ENCODE measurements around the gene PHF2. TPM values are rescaled to one million over a fixed set of nuclear protein-coding genes. Genes with fewer than 3 reads are reported as not detected.

PHF2 gene
- total and polyA plus RNA-seq, 2 of the 8 experiments (the other 6 are each of a cell fraction or from before 2014, with no cell fraction given) = 3.4 to 9.4 TPM

- peak overlapping the region; percentile 91 to 99 for H3K4me2 ChIP-seq (ENCODE audit: insufficient read depth in 1 of 2, low read depth in 2 of 2, low read length in 2 of 2)
- peak overlapping the region; percentile 16; the same call in 1 of the 2 replicates for H2BK15ac ChIP-seq (ENCODE audit: low read length)
- WGBS, 2 experiments (ENCODE audit: extremely low coverage in 1 of 2, insufficient coverage in 1 of 2, insufficient read length in 1 of 2, insufficient replicate concordance in 2 of 2, low coverage in 1 of 2, low lambda C conversion rate in 2 of 2, missing lambda C conversion rate in 1 of 2) = 23% methylated on average over 14 of the region's 30 CpGs; no CpG with 5 or more reads in 1 of the 2 experiments
- H3K56ac ChIP-seq (replicated peaks; ENCODE audit: insufficient read length, low read depth, low read length) = no peak overlapping the region
- H3K79me2 ChIP-seq (ENCODE audit: control insufficient read depth in 1 of 2, insufficient read depth in 2 of 2, low read length in 2 of 2) = peaks cover 0 to 13% of the 10 kb centered on the region in 2 experiments; a peak in 2 of 4 replicates
- no peak overlapping the region for H2AK5ac ChIP-seq (ENCODE audit: low read depth, low read length)
- peak overlapping the region; percentile 56 for H4K91ac ChIP-seq (replicated peaks; ENCODE audit: insufficient read length, low read length)
- H3K4me1 ChIP-seq (replicated peaks in 1 of 4; ENCODE audit: control insufficient read depth in 3 of 4, insufficient read depth in 4 of 4, low read length in 3 of 4) = peaks cover 3 to 17% (median 10%) of the 10 kb centered on the region in 4 experiments
- CTCF ChIA-PET (ENCODE audit: partially characterized antibody) = interaction anchor here (0.9 to 2.7 kb wide), 5 partner anchors 10 to 42 kb away, joined by 3 to 9 read pairs (median 5); no protein-coding TSS in a partner anchor
- H2BK20ac ChIP-seq (ENCODE audit: low read length) = no peak overlapping the region
- H3K18ac ChIP-seq (ENCODE audit: extremely low read depth, low read length) = peak overlapping the region; percentile 48
- no peaks in the 10 kb centered on the region for H3K36me3 ChIP-seq (ENCODE audit: control insufficient read depth in 2 of 4, insufficient read depth in 4 of 4, low read length in 3 of 4)
- H3K23me2 ChIP-seq (ENCODE audit: low read depth, low read length) = peaks cover 9% of the 10 kb centered on the region; the same call in 1 of the 2 replicates
- H3K4me3 ChIP-seq (ENCODE audit: extremely low read depth in 1 of 4, insufficient read depth in 2 of 4, low read depth in 3 of 4, low read length in 4 of 4) = peak overlapping the region; percentile 73 to 91 (median 83)
- H3K27me3 ChIP-seq (replicated peaks in 1 of 4; ENCODE audit: control insufficient read depth in 3 of 4, extremely low read depth in 1 of 4, insufficient read depth in 3 of 4, low read length in 3 of 4) = peaks cover 0 to 16% (median 8%) of the 10 kb centered on the region in 4 experiments; a peak in 5 of 7 replicates
- DNase-seq (ENCODE audit: low read depth in 1 of 2, low spot score in 2 of 2) (no peak), FAIRE-seq (no peak)
- H3K23ac ChIP-seq (ENCODE audit: insufficient read length) = no peak overlapping the region
- H3K14ac ChIP-seq (ENCODE audit: insufficient read length) = no peak overlapping the region
- no peak overlapping the region for H2BK120ac ChIP-seq (replicated peaks; ENCODE audit: low read depth, low read length)
- no peak overlapping the region for H3K27ac ChIP-seq (ENCODE audit: low read depth, low read length)
- H3K79me1 ChIP-seq (ENCODE audit: low read depth, low read length) = peaks cover 5% of the 10 kb centered on the region; the same call in 1 of the 2 replicates
- peak overlapping the region; percentile 85 for H3K4ac ChIP-seq (replicated peaks; ENCODE audit: insufficient read length, low read depth, low read length)
- no peak overlapping the region for H2BK5ac ChIP-seq (ENCODE audit: low read depth, low read length)
- no peak overlapping the region; a peak in 1 of 7 replicates for H3K9ac ChIP-seq (replicated peaks in 1 of 4; ENCODE audit: extremely low read depth in 1 of 4, low read depth in 3 of 4, low read length in 3 of 4)
- 0 out of 2 replicates have a peak overlapping the region, but pooled peaks have one; percentile 84 for H2BK12ac ChIP-seq (ENCODE audit: low read depth, low read length)
- 0 out of 4 replicates have a peak, but pooled peaks cover 0 to 4% of the 10 kb centered on the region in 2 experiments for H3K9me3 ChIP-seq (ENCODE audit: insufficient read depth in 2 of 2, low read depth in 1 of 2, low read length in 1 of 2)
- peak overlapping the region; percentile 39; the same call in 1 of the 2 replicates for H4K8ac ChIP-seq (ENCODE audit: extremely low read depth, insufficient read depth, low read length)
- POLR2A ChIA-PET (ENCODE audit: partially characterized antibody) = interaction anchor here (0.7 to 2.1 kb wide), 5 partner anchors 8 to 379 kb away, joined by 3 to 10 read pairs (median 3); no protein-coding TSS in a partner anchor
- no peak overlapping the region for H4K5ac ChIP-seq (ENCODE audit: insufficient read length, low read depth, low read length)
- peaks cover 2 to 7% of the 10 kb centered on the region in 2 experiments for H4K20me1 ChIP-seq (replicated peaks in 1 of 2; ENCODE audit: control insufficient read depth in 1 of 2, insufficient read depth in 2 of 2, low read length in 2 of 2)
- peak overlapping the region; percentile 33; the same call in 1 of the 2 replicates for H2AFZ ChIP-seq (ENCODE audit: low read length)
- TF ChIP-seq ASH2L (IDR thresholded peaks at IDR 0.05; ENCODE audit: low read length) (no peak), KDM4A (IDR thresholded peaks at IDR 0.05; ENCODE audit: low read depth, low read length, severe bottlenecking) (peak; percentile 9), EZH2 (IDR thresholded peaks at IDR 0.05; ENCODE audit: low read depth, low read length, severe bottlenecking) (peak; percentile 54), POLR2A (IDR thresholded peaks at IDR 0.05; ENCODE audit: control extremely low read depth in 1 of 2, low read depth in 2 of 2, low read length in 2 of 2) (no peak), NANOG (IDR thresholded peaks at IDR 0.05; ENCODE audit: insufficient read depth, low read depth, low read length, poor library complexity, severe bottlenecking) (no peak), ZNF274 (IDR thresholded peaks at IDR 0.05; ENCODE audit: borderline replicate concordance, extremely low read depth, low read length) (no peak), RXRA (IDR thresholded peaks at IDR 0.05; ENCODE audit: insufficient read depth, low read depth, low read length) (no peak), JUN (IDR thresholded peaks at IDR 0.05; ENCODE audit: low read depth, low read length) (no peak), RBBP5 (IDR thresholded peaks at IDR 0.05; ENCODE audit: borderline replicate concordance, low read depth, low read length) (no peak; the same call in 1 of the 2 replicates), POU5F1 (IDR thresholded peaks at IDR 0.05; ENCODE audit: low read depth, low read length) (no peak)
These were observed 1.2 kb upstream of the PHF2 start for GRCh38 chr9:93574900-93575795.

Data from H1 (cell line).